ENCODE data around the gene SEMA4G.

Gene SEMA4G

DNA sequence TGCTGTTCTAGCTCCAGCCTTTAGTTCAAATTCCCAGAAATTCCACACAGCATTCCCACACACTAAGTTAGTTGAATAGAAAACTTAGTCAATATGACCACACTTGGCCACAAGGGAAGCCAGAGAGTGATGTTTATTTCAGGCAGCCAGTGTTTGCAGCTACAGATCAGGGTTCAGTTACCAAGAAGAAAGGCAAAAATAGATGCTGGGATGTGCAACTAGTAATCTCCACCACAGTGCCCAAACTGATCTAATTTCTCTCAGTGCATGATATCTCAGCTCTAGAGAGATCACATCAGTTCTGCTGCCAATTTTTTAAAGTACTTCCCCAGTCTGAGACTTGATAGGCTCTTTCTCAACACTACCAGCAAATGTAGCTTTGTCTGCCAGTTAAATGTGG lies 38.9 kb upstream of the SEMA4G start:
- no peak for TF ChIP-seq FOXM1 (IDR thresholded peaks at IDR 0.05; ENCODE audit: borderline replicate concordance, low read depth)
- no peak for TF ChIP-seq USF1 (IDR thresholded peaks at IDR 0.05)
- no peak for TF ChIP-seq REST (IDR thresholded peaks at IDR 0.05; ENCODE audit: low read depth)
- TF ChIP-seq TAF1 (IDR thresholded peaks at IDR 0.05; ENCODE audit: low read depth) = no peak
- no peak for TF ChIP-seq EGR1 (IDR thresholded peaks at IDR 0.05)
- TF ChIP-seq ZBTB7A (IDR thresholded peaks at IDR 0.05; ENCODE audit: low read depth) = no peak
- TF ChIP-seq TEAD4 (IDR thresholded peaks at IDR 0.05) = no peak
- TF ChIP-seq, protein P1, sequence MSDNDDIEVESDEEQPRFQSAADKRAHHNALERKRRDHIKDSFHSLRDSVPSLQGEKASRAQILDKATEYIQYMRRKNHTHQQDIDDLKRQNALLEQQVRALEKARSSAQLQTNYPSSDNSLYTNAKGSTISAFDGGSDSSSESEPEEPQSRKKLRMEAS (IDR thresholded peaks at IDR 0.05) = no peak
- no peak for TF ChIP-seq YY1 (IDR thresholded peaks at IDR 0.05; ENCODE audit: low read depth)
- no peak for TF ChIP-seq RAD21 (IDR thresholded peaks at IDR 0.05; ENCODE audit: low read depth)
- TF ChIP-seq CREB1 (IDR thresholded peaks at IDR 0.05; ENCODE audit: low read depth) = no peak
- no peak for TF ChIP-seq TCF12 (IDR thresholded peaks at IDR 0.05; ENCODE audit: low read depth)
- no peak for TF ChIP-seq EP300 (IDR thresholded peaks at IDR 0.05; ENCODE audit: borderline replicate concordance)
- no peak for TF ChIP-seq NFIC (IDR thresholded peaks at IDR 0.05)
- no peak for TF ChIP-seq CEBPB (IDR thresholded peaks at IDR 0.05)

- no peak for TF ChIP-seq ZBTB7A (IDR thresholded peaks at IDR 0.05; ENCODE audit: low read depth)
- no peak for TF ChIP-seq TAF1 (IDR thresholded peaks at IDR 0.05; ENCODE audit: low read depth)
- TF ChIP-seq NFIC (IDR thresholded peaks at IDR 0.05) = no peak
- no peak for TF ChIP-seq CEBPB (IDR thresholded peaks at IDR 0.05)
- no peak for TF ChIP-seq USF1 (IDR thresholded peaks at IDR 0.05)
- no peak for TF ChIP-seq EGR1 (IDR thresholded peaks at IDR 0.05)
- TF ChIP-seq TEAD4 (IDR thresholded peaks at IDR 0.05) = 0 out of 2 replicates have a peak, but pooled peaks have one; percentile 5
- TF ChIP-seq, protein P1 (IDR thresholded peaks at IDR 0.05) = no peak
- no peak for TF ChIP-seq YY1 (IDR thresholded peaks at IDR 0.05; ENCODE audit: low read depth)
- TF ChIP-seq CREB1 (IDR thresholded peaks at IDR 0.05; ENCODE audit: low read depth) = no peak
- no peak for TF ChIP-seq TCF12 (IDR thresholded peaks at IDR 0.05; ENCODE audit: low read depth)
- TF ChIP-seq EP300 (IDR thresholded peaks at IDR 0.05; ENCODE audit: borderline replicate concordance) = no peak
- TF ChIP-seq REST (IDR thresholded peaks at IDR 0.05; ENCODE audit: low read depth) = no peak
- peak; percentile 24 for TF ChIP-seq RAD21 (IDR thresholded peaks at IDR 0.05; ENCODE audit: low read depth)
- no peak for TF ChIP-seq FOXM1 (IDR thresholded peaks at IDR 0.05; ENCODE audit: borderline replicate concordance, low read depth)
Observed at GRCh38 chr10:100934084-100934659, 35.1 kb upstream of the SEMA4G start.

GRCh38 chr10:100939763-100940344 lies 29.4 kb upstream of the SEMA4G start:
- TF ChIP-seq FOXM1 (IDR thresholded peaks at IDR 0.05; ENCODE audit: borderline replicate concordance, low read depth) (no peak), YY1 (IDR thresholded peaks at IDR 0.05; ENCODE audit: low read depth) (no peak), REST (IDR thresholded peaks at IDR 0.05; ENCODE audit: low read depth) (no peak), TAF1 (IDR thresholded peaks at IDR 0.05; ENCODE audit: low read depth) (no peak)

- TF ChIP-seq CEBPB (IDR thresholded peaks at IDR 0.05) (0 out of 2 replicates have a peak, but pooled peaks have one; percentile 19), YY1 (IDR thresholded peaks at IDR 0.05; ENCODE audit: low read depth) (no peak), EP300 (IDR thresholded peaks at IDR 0.05; ENCODE audit: borderline replicate concordance) (no peak)
Observed at GRCh38 chr10:100942229-100942628, 27.1 kb upstream of the SEMA4G start.
